OCI-M2 (cell line): ENCODE measurements around the gene BPIFB2.
"Not testable (repeated sequence)": the region's sequence is repeated elsewhere in the genome, so short reads cannot be mapped to it uniquely, and the experiment has no call there.

ENCODE experiments used
- DNase-seq: peaks from one replicate; lab custom pipeline; 2025; ENCODE audit not compliant: unreplicated experiment; lab: John Stamatoyannopoulos, UW

BPIFB2 gene

GRCh38 chr20:33034901-33035492, 27.5 kb downstream of the BPIFB2 start:
- no peak for DNase-seq

- DNase-seq = no peak
These were observed 30.0 kb downstream of the BPIFB2 start for GRCh38 chr20:33037456-33037855.

GRCh38 chr20:33038243-33038642, 30.7 kb downstream of the BPIFB2 start:
- DNase-seq = no peak

DNA sequence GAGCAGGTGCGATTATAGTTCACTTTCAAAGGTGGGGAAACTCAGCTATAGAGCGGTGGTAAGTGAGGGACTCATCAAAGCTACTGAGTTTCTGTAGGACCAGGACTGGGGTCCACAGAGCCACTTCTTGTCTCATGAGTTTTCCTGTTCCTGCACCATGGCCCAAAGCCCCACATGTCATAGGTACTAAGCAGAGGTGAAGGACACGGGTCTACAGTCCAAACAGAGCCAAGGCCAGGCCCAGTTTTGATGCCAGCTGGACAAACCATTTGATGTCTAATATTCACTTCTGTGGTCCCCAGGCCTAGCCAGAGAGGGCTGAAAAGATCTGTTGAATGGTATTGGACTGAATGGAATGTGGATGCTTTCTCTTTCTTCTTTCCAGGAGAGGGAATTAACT, 34.9 kb downstream of the BPIFB2 start:
- no peak for DNase-seq

DNA sequence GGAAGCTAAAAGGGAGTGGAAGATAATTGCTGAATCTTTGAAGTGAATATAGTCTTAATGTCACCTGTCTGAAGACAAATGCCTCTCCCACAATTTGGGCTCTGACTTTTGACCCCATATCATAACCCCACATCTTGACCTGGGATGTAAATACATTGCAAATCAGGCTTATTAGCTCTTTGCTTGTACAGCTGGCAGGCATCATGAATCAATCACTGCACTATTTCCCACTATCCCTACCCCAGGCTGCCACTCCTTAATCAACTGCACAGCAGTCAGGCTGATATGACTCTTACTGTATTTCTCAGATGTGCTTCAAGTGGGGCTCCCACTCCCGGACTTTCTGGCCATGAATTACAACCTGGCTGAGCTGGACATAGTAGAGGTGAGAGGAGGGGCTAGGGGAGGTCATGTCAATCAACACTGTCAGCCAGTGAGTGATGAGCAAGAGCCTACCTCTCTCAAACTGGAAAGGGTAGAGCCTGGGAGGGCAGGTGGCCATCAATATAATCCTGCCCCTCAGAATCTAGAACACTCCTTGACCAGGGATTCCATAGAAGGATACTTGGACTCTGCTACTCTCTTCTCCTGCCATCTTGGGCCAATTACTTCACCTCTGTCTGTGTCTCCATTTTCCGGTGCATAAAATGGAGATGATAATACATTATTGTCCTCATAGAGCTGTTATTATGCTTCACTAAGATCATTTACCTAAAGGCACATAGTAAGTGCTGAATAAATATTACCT, 35.7 kb downstream of the BPIFB2 start:
- DNase-seq = no peak

GRCh38 chr20:33043731-33044181, 36.3 kb downstream of the BPIFB2 start:
- no peak for DNase-seq

GRCh38 chr20:33045129-33045721, 37.7 kb downstream of the BPIFB2 start:
- DNase-seq = not testable (repeated sequence)

GRCh38 chr20:33046412-33046811, 38.9 kb downstream of the BPIFB2 start:
- DNase-seq = no peak

- no peak for DNase-seq
These were observed 43.8 kb downstream of the BPIFB2 start for GRCh38 chr20:33051333-33051732.

- no peak for DNase-seq
These were observed 46.0 kb downstream of the BPIFB2 start, which contains the start of gene BPIFB3 for GRCh38 chr20:33053291-33054106. Gene BPIFB3, plus strand, starts transcription at chr20:33053903. Its CDS starts 1,533 bp downstream, at chr20:33055436.

DNA sequence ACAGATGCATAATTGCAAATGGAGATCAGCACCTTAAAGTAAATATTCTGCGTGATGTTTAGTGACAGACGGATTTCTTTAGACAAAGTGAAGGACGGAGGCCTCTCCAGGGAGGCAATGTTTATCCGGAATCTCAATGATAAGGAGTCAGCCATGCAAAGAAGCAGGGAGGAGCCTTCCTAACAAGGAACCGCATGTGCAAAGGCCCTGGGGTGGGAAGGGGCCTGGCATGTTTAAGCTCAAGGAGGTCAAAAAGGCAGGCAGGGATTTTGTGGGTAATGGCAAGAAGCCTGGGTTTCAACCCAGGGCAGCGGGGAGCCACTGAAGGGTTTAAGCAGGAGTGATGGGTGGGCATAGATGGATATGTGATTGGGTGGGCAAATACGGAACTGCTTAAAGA, 46.9 kb downstream of the BPIFB2 start:
- no peak for DNase-seq

- no peak for DNase-seq
These were observed 47.3 kb downstream of the BPIFB2 start for GRCh38 chr20:33054791-33055190.

DNA sequence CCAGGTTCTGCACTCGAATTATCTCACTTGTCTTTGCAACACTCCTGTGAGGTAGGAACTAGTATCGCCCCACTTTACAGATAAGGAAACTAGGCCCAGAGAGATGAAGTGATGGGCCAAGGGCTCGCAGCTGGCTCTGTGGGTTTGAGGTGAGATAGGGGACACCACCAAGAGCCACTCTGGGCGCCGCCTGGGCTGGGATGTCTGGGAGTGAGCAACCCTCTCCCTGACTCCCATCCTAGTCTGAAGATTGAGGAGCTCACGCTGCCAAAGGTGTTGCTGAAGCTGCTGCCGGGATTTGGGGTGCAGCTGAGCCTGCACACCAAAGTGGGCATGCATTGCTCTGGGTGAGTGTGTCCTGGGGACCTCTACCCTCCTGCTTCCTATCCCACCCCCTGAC, 51.6 kb downstream of the BPIFB2 start:
- DNase-seq = no peak

DNA sequence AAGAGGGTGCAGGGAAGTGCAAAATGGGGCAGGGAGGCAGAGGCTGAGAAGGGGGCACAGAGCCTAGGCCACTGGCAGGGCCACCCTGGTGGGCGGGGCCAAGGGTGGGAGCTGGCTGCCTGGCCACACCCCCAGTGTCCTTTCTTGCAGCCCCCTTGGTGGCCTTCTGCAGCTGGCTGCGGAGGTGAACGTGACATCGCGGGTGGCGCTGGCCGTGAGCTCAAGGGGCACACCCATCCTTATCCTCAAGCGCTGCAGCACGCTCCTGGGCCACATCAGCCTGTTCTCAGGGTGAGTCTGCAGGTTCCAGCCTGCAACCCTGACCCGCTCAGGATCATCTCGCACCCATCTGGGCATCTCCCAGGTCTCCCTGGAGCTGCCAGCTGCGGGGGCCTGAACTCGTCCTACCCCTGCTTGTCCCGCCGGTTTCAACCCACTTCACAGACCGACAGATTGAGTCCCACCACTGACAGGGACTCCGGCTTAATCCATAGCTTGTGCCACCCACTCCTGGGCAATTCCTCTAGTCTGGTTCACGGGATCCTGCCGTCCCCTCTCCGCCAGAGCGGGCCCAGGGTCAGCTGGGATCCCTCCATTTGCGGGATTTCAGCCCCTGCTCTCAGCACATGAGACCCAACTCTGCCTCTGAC, 52.4 kb downstream of the BPIFB2 start:
- no peak for DNase-seq

DNA sequence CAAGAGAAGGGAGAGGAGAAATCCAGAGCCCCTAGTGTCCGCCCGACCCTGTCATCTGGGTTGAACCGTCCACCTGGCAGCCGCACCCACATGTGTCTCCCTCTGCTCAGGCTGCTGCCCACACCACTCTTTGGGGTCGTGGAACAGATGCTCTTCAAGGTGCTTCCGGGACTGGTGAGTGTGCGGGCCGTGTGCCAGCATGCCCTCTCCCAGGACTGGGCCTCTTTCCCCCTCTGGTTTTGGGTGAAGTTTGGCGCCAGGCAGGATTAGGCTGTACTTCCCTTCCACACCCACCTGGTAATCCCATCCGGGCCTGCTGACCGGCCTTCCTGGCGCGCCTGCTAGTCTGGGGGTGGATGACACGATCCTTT, 54.1 kb downstream of the BPIFB2 start:
- DNase-seq = no peak

DNA sequence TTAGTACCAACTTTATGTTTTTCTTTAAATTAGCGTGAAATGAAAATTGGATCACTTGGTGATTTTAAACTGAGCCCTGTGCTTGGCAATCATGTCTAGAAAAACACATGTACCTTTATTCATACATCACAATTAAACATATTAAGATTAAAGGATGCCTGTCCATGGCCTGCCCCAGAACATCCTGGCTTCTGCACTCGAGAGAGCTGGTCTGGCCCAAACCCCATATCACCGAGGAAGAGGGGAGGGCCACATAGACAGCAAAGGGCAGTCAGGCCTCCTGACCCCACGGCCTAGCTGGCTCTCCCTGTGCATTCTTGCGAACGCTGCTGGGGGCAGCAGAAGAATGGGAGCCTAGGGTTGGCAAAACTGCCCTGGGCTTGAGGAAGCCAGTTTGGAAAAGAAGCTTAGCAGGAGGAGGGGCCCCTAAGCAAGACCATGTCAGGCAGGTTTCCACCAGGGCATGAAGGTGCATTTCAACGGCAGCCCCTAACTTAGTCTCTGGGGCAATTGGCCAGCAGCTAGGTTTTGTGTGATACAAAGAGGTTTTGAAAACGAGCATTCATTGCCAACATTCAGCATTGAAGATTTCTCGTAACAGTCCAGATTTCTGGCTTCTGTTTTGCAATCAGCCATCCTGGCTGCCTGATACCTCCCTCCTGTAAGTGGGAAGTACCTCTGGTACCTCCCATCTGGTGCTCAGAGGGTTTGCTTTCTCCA, 54.8 kb downstream of the BPIFB2 start:
- DNase-seq = no peak

- DNase-seq = no peak
These were observed 55.3 kb downstream of the BPIFB2 start for GRCh38 chr20:33062825-33063149.

GRCh38 chr20:33063271-33063670, 55.8 kb downstream of the BPIFB2 start:
- no peak for DNase-seq

- no peak for DNase-seq
These were observed 57.2 kb downstream of the BPIFB2 start for GRCh38 chr20:33064572-33065287.

GRCh38 chr20:33065785-33066184, 58.3 kb downstream of the BPIFB2 start:
- DNase-seq = no peak
